GM23338 (cell line): ENCODE measurements around the gene HOXA5. TPM values are rescaled to one million over a fixed set of nuclear protein-coding genes. Genes with fewer than 3 reads are reported as not detected.

Experiments used
- ATAC-seq: fragments of 200-7000 bp; cut with Tn5 transposase; 3 replicates; pipeline ENCODE4 v1.9.1; 2020
- DNase-seq: peaks from one replicate; pipeline ENCODE4 v3.0.0-alpha.2; 2015; ENCODE audit warnings: low spot score
- H2AFZ ChIP-seq: fragments of 200-600 bp; sonication (generic); 2 replicates; pipeline ENCODE4 v1.8.0; 2016; ENCODE audit warnings: antibody characterized with exemption, mild to moderate bottlenecking, moderate library complexity
- H3F3A ChIP-seq: fragments of 200-600 bp; sonication (generic); replicated peaks from 2 replicates; pipeline ENCODE4 v1.8.0; 2017; ENCODE audit warnings: antibody characterized with exemption, mixed run types, low read depth
- H3K27ac ChIP-seq: fragments of 200-600 bp; sonication (generic); 2 replicates; pipeline ENCODE4 v1.6.1; 2016; ENCODE audit warnings: low read depth
- H3K27me3 ChIP-seq: fragments of 200-600 bp; sonication (generic); 2 replicates; pipeline ENCODE4 v1.8.0; 2016; ENCODE audit warnings: mild to moderate bottlenecking, mixed run types, moderate library complexity; ENCODE audit not compliant: insufficient read depth
- H3K36me3 ChIP-seq: fragments of 200-600 bp; sonication (generic); 2 replicates; pipeline ENCODE4 v1.8.0; 2016; ENCODE audit warnings: mild to moderate bottlenecking; ENCODE audit not compliant: insufficient read depth
- H3K4me1 ChIP-seq: fragments of 200-600 bp; sonication (generic); 2 replicates; pipeline ENCODE4 v1.8.0; 2016; ENCODE audit warnings: mild to moderate bottlenecking, moderate library complexity; ENCODE audit not compliant: insufficient read depth
- H3K4me2 ChIP-seq: fragments of 200-600 bp; sonication (generic); 2 replicates; pipeline ENCODE4 v1.7.1; 2017; ENCODE audit warnings: mixed run types
- H3K4me3 ChIP-seq: fragments of 200-600 bp; sonication (generic); 2 replicates; pipeline ENCODE4 v1.6.1; 2016; ENCODE audit warnings: mixed run types
- H3K79me2 ChIP-seq: fragments of 200-600 bp; sonication (generic); replicated peaks from 2 replicates; pipeline ENCODE4 v1.8.0; 2017; ENCODE audit warnings: mild to moderate bottlenecking; ENCODE audit not compliant: insufficient read depth
- H3K9me2 ChIP-seq: fragments of 200-600 bp; sonication (generic); 2 replicates; pipeline ENCODE4 v1.8.0; 2017; ENCODE audit not compliant: insufficient read depth
- H4K20me1 ChIP-seq: fragments of 200-600 bp; sonication (generic); replicated peaks from 2 replicates; pipeline ENCODE4 v1.8.0; 2017; ENCODE audit warnings: mild to moderate bottlenecking; ENCODE audit not compliant: insufficient read depth
- H3K27ac Mint-ChIP-seq: 2 replicates; pipeline ENCODE4 v1.8.0; 2020; ENCODE audit warnings: inconsistent platforms, mild to moderate bottlenecking, moderate library complexity, mixed read lengths
- H3K27me3 Mint-ChIP-seq: 3 replicates; pipeline ENCODE4 v1.8.0; 2022; ENCODE audit warnings: low read depth, mild to moderate bottlenecking, moderate library complexity, mixed read lengths, inconsistent platforms; ENCODE audit not compliant: insufficient read depth, poor library complexity
- H3K36me3 Mint-ChIP-seq: 3 replicates; pipeline ENCODE4 v1.8.0; 2021; ENCODE audit warnings: low read depth, mild to moderate bottlenecking, inconsistent platforms, moderate library complexity, mixed read lengths
- H3K4me1 Mint-ChIP-seq: 3 replicates; pipeline ENCODE4 v1.8.0; 2020; ENCODE audit warnings: mild to moderate bottlenecking, inconsistent platforms, mixed read lengths
- H3K4me3 Mint-ChIP-seq: 3 replicates; pipeline ENCODE4 v1.8.0; 2021; ENCODE audit warnings: moderate library complexity, mild to moderate bottlenecking, inconsistent platforms, mixed read lengths
- H3K9me3 Mint-ChIP-seq: 3 replicates; pipeline ENCODE4 v1.8.0; 2020; ENCODE audit warnings: moderate library complexity, mild to moderate bottlenecking, inconsistent platforms, mixed read lengths
- EZH2 ChIP-seq: fragments of 200-600 bp; sonication (generic); IDR thresholded peaks from one replicate; pipeline ENCODE4 v1.8.0; 2017; ENCODE audit warnings: antibody characterized with exemption, mild to moderate bottlenecking, low read depth; ENCODE audit not compliant: unreplicated experiment
- STAT1 ChIP-seq: IDR thresholded peaks from one replicate; pipeline ENCODE4 v1.6.1; 2016; ENCODE audit warnings: antibody characterized with exemption; ENCODE audit not compliant: unreplicated experiment
- ZNF331 ChIP-seq: fragments of 250-450 bp; sonication (Bioruptor Pico); IDR thresholded peaks from 2 replicates; pipeline ENCODE4 v1.5.0; 2020; ENCODE audit warnings: low read depth, mild to moderate bottlenecking, moderate library complexity
- polyA plus RNA-seq: library from polyadenylated mRNA; unstranded; fragments of >200 nt; fragmentation: Nextera tagmentation; extraction: Ambion mirVana; gene quantifications from 2 replicates; pipeline ENCODE4 v1.2.1, GENCODE V29; 2016
- total RNA-seq: library from RNA; depleted of rRNA; stranded (reverse); fragments of >200 nt; shearing (Covaris generic); gene quantifications from 2 replicates; pipeline ENCODE4 v1.2.3, GENCODE V29; 2014
- TF ChIP-seq, protein P1 (sequence below): fragments of 250-450 bp; sonication (Bioruptor Pico); IDR thresholded peaks from 2 replicates; pipeline ENCODE4 v1.5.0; 2020; ENCODE audit warnings: mild to moderate bottlenecking, moderate library complexity

Gene HOXA5
- total and polyA plus RNA-seq, 2 experiments from 2014 or later: not detected

DNA sequence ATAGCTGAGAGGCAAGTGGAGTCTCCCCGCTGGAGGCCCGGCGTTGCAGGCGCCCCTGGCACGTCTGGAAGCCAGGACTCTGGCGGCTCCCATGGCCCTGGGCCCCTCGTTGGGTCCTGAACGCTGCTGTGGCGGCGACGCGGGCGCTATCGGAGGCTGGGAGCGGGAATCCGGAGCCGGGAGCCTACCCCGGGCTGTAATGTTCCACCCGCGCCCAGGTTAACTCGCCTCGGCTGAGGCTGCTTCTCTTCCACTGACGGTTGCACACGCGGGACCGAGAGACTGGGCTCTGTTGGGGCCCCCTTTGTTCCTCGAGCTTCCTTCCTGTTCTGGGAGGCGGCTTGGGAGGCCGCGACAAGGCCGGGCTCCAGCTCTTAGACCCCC is 1.3 kb upstream of the HOXA5 start (continued):
- no peak for TF ChIP-seq ZNF331
- TF ChIP-seq, protein P1, sequence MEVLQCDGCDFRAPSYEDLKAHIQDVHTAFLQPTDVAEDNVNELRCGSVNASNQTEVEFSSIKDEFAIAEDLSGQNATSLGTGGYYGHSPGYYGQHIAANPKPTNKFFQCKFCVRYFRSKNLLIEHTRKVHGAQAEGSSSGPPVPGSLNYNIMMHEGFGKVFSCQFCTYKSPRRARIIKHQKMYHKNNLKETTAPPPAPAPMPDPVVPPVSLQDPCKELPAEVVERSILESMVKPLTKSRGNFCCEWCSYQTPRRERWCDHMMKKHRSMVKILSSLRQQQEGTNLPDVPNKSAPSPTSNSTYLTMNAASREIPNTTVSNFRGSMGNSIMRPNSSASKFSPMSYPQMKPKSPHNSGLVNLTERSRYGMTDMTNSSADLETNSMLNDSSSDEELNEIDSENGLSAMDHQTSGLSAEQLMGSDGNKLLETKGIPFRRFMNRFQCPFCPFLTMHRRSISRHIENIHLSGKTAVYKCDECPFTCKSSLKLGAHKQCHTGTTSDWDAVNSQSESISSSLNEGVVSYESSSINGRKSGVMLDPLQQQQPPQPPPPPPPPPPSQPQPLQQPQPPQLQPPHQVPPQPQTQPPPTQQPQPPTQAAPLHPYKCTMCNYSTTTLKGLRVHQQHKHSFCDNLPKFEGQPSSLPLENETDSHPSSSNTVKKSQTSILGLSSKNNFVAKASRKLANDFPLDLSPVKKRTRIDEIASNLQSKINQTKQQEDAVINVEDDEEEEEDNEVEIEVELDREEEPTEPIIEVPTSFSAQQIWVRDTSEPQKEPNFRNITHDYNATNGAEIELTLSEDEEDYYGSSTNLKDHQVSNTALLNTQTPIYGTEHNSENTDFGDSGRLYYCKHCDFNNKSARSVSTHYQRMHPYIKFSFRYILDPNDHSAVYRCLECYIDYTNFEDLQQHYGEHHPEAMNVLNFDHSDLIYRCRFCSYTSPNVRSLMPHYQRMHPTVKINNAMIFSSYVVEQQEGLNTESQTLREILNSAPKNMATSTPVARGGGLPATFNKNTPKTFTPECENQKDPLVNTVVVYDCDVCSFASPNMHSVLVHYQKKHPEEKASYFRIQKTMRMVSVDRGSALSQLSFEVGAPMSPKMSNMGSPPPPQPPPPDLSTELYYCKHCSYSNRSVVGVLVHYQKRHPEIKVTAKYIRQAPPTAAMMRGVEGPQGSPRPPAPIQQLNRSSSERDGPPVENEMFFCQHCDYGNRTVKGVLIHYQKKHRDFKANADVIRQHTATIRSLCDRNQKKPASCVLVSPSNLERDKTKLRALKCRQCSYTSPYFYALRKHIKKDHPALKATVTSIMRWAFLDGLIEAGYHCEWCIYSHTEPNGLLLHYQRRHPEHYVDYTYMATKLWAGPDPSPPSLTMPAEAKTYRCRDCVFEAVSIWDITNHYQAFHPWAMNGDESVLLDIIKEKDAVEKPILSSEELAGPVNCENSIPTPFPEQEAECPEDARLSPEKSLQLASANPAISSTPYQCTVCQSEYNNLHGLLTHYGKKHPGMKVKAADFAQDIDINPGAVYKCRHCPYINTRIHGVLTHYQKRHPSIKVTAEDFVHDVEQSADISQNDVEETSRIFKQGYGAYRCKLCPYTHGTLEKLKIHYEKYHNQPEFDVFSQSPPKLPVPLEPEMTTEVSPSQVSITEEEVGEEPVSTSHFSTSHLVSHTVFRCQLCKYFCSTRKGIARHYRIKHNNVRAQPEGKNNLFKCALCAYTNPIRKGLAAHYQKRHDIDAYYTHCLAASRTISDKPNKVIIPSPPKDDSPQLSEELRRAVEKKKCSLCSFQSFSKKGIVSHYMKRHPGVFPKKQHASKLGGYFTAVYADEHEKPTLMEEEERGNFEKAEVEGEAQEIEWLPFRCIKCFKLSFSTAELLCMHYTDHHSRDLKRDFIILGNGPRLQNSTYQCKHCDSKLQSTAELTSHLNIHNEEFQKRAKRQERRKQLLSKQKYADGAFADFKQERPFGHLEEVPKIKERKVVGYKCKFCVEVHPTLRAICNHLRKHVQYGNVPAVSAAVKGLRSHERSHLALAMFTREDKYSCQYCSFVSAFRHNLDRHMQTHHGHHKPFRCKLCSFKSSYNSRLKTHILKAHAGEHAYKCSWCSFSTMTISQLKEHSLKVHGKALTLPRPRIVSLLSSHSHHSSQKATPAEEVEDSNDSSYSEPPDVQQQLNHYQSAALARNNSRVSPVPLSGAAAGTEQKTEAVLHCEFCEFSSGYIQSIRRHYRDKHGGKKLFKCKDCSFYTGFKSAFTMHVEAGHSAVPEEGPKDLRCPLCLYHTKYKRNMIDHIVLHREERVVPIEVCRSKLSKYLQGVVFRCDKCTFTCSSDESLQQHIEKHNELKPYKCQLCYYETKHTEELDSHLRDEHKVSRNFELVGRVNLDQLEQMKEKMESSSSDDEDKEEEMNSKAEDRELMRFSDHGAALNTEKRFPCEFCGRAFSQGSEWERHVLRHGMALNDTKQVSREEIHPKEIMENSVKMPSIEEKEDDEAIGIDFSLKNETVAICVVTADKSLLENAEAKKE (CRISPR knock-in tag): no peak

DNA sequence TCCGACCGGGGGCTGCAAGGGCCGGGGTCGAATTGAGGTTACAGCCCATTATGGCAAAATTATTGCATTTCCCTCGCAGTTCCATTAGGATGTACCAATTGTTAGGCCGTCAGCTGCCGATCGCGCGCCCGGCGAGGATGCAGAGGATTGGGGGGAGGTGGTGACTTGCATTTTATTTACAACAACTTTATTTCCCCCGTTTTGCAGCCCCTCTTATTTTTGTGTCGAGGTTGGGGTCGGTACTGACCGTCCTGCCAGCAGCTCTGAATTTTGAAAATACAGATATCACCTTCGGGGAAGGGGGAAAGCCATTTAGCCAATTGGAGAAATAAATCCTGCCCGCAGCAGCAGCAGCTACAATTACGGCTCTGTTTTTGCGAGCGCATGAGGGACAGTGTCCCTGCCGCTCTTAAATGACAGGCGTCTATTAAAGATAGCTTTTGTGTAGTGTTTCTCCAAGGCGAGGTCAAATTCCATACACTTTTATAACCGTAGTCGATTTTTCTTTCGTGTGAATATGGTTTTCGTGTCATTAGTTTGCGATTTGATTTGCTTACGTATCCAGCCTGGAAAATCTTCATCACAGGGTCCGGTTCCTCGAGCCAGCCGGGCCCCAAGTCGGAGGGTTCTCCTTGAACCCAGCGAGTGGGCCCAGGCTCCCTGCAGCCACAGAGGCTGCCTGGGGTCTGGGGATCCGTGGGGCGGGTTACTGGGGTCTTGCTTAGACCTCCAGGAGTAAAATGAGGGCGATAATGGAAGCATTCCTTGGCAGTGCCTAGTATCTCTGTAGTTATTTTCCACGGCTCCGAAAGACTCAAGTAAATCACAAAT is 684 bp upstream of the HOXA5 start:
- no peak for DNase-seq
- H3K36me3 ChIP-seq: no peaks in the 10 kb centered on the region
- no peak overlapping the region; the same call in 1 of the 2 replicates for H3K4me2 ChIP-seq
- H3K27ac ChIP-seq: no peak overlapping the region
- H3K27me3 Mint-ChIP-seq: peaks cover 100% of the 10 kb centered on the region
- peaks cover 42% of the 10 kb centered on the region for H4K20me1 ChIP-seq
- peaks cover 40% of the 10 kb centered on the region for H3F3A ChIP-seq
- H3K4me1 ChIP-seq: peaks cover 40% of the 10 kb centered on the region
- H3K79me2 ChIP-seq: no peaks in the 10 kb centered on the region
- H3K4me3 ChIP-seq: no peak overlapping the region
- no peaks in the 10 kb centered on the region; the same call in 2 of the 3 replicates for H3K36me3 Mint-ChIP-seq
- no peak overlapping the region for H2AFZ ChIP-seq
- H3K4me3 Mint-ChIP-seq: 0 out of 3 replicates have a peak overlapping the region, but pooled peaks have one; percentile 19
- no peaks in the 10 kb centered on the region for H3K9me2 ChIP-seq
- no peak for ATAC-seq
- peaks cover 21% of the 10 kb centered on the region for H3K4me1 Mint-ChIP-seq
- TF ChIP-seq STAT1 (no peak), EZH2 (peak; percentile 57)
- H3K27ac Mint-ChIP-seq: no peak overlapping the region
- peaks cover 100% of the 10 kb centered on the region for H3K27me3 ChIP-seq
- H3K9me3 Mint-ChIP-seq: peaks cover 28% of the 10 kb centered on the region
